ENCODE measurements around the gene ZDHHC3. TPM values are rescaled to one million over a fixed set of nuclear protein-coding genes. Genes with fewer than 3 reads are reported as not detected.
A peak's percentile ranks its signal among the peaks of the same experiment; 100 is the strongest.

Gene ZDHHC3
- total RNA-seq, 4 donors from 2014 or later, result 59.6 to 81.3 (median 72.8) TPM

- H3K27me3 ChIP-seq, result no peaks in the 10 kb centered on the region
- no peak overlapping the region for H3K4me3 ChIP-seq
- peaks cover 40 to 53% (median 45%) of the 10 kb centered on the region in 4 donors for H3K4me1 ChIP-seq
- H3K27ac ChIP-seq (replicated peaks in 1 of 4), result peak overlapping the region; percentile 73 to 85 (median 82)
- WGBS, result 48% methylated on average over 3 of the region's 3 CpGs
- DNase-seq (ENCODE audit: extremely low spot score), result no peak
- H3K36me3 ChIP-seq, result peaks cover 0 to 51% (median 27%) of the 10 kb centered on the region in 4 donors
- intact Hi-C loops (cut with DNase I), result no loop called here
- TF ChIP-seq EP300 (IDR thresholded peaks at IDR 0.05), result no peak
- TF ChIP-seq POLR2A (IDR thresholded peaks at IDR 0.05; ENCODE audit: low read depth), result no peak
- TF ChIP-seq CTCF (IDR thresholded peaks at IDR 0.05), result no peak
- TF ChIP-seq POLR2AphosphoS5 (IDR thresholded peaks at IDR 0.05), result peak in 1 of 2 donors; percentile 63
- H3K9me3 ChIP-seq, result no peaks in the 10 kb centered on the region
Observed at GRCh38 chr3:45010811-45011333, 34.9 kb upstream of the ZDHHC3 start.

GRCh38 chr3:45009868-45010267 lies 33.9 kb upstream of the ZDHHC3 start:
- intact Hi-C loops (cut with DNase I), result no loop called here
- peaks cover 0 to 56% (median 34%) of the 10 kb centered on the region in 4 donors for H3K36me3 ChIP-seq

DNA sequence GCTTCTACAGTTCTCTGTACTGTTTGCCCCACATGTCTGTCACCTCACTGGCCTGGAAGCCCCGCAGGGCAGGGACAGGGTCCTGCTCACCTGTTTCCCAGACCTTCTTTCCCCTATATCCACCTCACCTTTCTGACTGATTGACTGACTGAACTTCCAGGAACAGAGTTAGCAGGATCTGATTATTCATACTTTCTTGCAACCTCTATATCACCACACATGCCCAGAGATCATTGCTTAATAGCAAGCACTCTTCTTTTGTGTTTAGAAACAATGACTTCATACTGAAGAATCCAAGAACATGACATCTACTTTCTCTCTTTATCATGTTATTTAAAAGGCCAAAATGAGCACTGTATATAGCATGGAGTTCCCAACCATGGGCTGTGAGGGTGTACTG lies 32.1 kb upstream of the ZDHHC3 start:
- peak overlapping the region in 2 of 4 donors; percentile 21 to 39 for H3K27ac ChIP-seq (replicated peaks in 1 of 4)
- H3K4me1 ChIP-seq, result peaks cover 31 to 51% (median 36%) of the 10 kb centered on the region in 4 donors
- H3K36me3 ChIP-seq, result peaks cover 4 to 58% (median 39%) of the 10 kb centered on the region in 4 donors
- no peak overlapping the region for H3K4me3 ChIP-seq
- 100% methylated on average over 1 of the region's 1 CpG for WGBS
- intact Hi-C loops (cut with DNase I), result no loop called here
- H3K27me3 ChIP-seq, result no peaks in the 10 kb centered on the region
- TF ChIP-seq POLR2AphosphoS5 (IDR thresholded peaks at IDR 0.05), result peak in 1 of 2 donors; percentile 19
- no peak for TF ChIP-seq CTCF (IDR thresholded peaks at IDR 0.05)
- no peaks in the 10 kb centered on the region for H3K9me3 ChIP-seq
- no peak for DNase-seq (ENCODE audit: extremely low spot score)

More at GRCh38 chr3:45009868-45010267, 33.9 kb upstream of the ZDHHC3 start:
- TF ChIP-seq EP300 (IDR thresholded peaks at IDR 0.05) (no peak), POLR2AphosphoS5 (IDR thresholded peaks at IDR 0.05) (no peak), POLR2A (IDR thresholded peaks at IDR 0.05; ENCODE audit: low read depth) (no peak), CTCF (IDR thresholded peaks at IDR 0.05) (no peak)
- no peak for DNase-seq (ENCODE audit: extremely low spot score)
- WGBS, result 94% methylated on average over 1 of the region's 1 CpG
- H3K9me3 ChIP-seq, result no peaks in the 10 kb centered on the region
- H3K27ac ChIP-seq (replicated peaks in 1 of 4), result peak overlapping the region; percentile 73 to 85 (median 82)
- H3K4me1 ChIP-seq, result peaks cover 40 to 53% (median 45%) of the 10 kb centered on the region in 4 donors
- no peak overlapping the region for H3K4me3 ChIP-seq
- H3K27me3 ChIP-seq, result no peaks in the 10 kb centered on the region

DNA sequence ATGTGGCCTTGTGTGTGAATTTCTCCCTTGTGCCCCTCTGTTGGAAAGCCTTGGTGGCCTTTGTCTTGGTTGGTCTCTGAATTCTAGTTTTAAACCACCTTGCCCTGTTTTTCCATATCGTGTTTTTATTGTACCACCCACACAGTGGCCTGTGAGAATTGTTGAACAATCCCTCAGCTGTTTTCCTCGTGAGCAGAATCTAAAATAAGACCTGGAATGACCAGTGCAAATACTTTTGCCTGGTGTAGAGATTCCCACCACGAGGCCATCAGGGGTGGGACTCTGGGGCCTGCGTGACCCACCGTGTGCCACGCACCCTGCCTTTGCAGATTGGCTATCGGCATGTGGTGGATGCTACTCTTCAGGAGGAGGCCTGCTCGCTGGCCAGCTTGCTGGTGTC lies 31.1 kb upstream of the ZDHHC3 start:
- no peak for TF ChIP-seq CTCF (IDR thresholded peaks at IDR 0.05)
- no peak for TF ChIP-seq EP300 (IDR thresholded peaks at IDR 0.05)
- peaks cover 21 to 51% (median 26%) of the 10 kb centered on the region in 4 donors for H3K4me1 ChIP-seq
- no peaks in the 10 kb centered on the region for H3K9me3 ChIP-seq
- no peak for DNase-seq (ENCODE audit: extremely low spot score)
- 97% methylated on average over 8 of the region's 8 CpGs for WGBS
- intact Hi-C loops (cut with DNase I), result no loop called here
- H3K4me3 ChIP-seq, result no peak overlapping the region
- no peak overlapping the region for H3K27ac ChIP-seq (replicated peaks in 1 of 4)
- H3K27me3 ChIP-seq, result no peaks in the 10 kb centered on the region
- peaks cover 4 to 67% (median 46%) of the 10 kb centered on the region in 4 donors for H3K36me3 ChIP-seq

GRCh38 chr3:45003859-45004258 lies 27.9 kb upstream of the ZDHHC3 start:
- H3K27ac ChIP-seq (replicated peaks in 1 of 4), result no peak overlapping the region

More at GRCh38 chr3:45003859-45004258, 27.9 kb upstream of the ZDHHC3 start:
- Histone ChIP-seq H3K27me3 (no peaks in the 10 kb centered on the region), H3K4me1 (peaks cover 0 to 29% (median 6%) of the 10 kb centered on the region in 4 donors), H3K9me3 (no peaks in the 10 kb centered on the region), H3K36me3 (peaks cover 11 to 91% (median 69%) of the 10 kb centered on the region in 4 donors), H3K4me3 (no peak overlapping the region)
- intact Hi-C loops (cut with DNase I), result no loop called here
- no peak for DNase-seq (ENCODE audit: extremely low spot score)
- 83% methylated on average over 2 of the region's 2 CpGs for WGBS
- TF ChIP-seq POLR2A (IDR thresholded peaks at IDR 0.05; ENCODE audit: low read depth) (no peak), POLR2AphosphoS5 (IDR thresholded peaks at IDR 0.05) (no peak), EP300 (IDR thresholded peaks at IDR 0.05) (no peak), CTCF (IDR thresholded peaks at IDR 0.05) (no peak)
